ENCODE results near the gene CLEC2D.
"Not testable (repeated sequence)": the region's sequence is repeated elsewhere in the genome, so short reads cannot be mapped to it uniquely, and the experiment has no call there.

Gene CLEC2D

DNA sequence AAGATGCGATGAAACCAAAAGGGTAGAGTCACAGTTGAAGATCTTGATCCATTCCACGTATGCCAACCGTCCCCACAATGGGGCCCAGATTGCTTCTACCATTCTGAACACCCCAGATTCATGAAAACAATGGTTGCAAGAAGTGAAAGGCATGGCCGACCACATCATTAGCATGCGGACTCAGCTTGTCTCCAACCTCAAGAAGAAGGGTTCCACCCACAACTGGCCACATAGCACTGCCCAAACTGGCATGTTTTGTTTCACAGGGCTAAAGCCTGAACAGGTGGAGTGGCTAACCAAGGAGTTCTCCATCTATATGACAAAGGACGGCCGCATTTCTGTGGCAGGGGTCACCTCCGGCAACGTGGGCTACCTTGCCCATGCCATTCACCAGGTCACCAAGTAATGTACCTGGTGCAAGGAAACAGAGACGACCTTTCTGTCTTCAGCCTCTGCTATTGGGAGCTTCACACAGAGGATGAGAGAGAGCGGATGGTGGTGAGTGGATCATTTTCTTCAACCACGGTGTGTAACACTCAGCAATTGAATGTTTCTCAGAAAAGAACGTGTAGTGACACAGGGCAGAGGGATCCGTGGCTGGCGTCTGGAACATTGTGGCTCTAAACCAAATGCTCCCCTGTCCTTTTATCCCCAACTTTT, 26.8 kb upstream of the CLEC2D start:
- Histone ChIP-seq H3K27ac (ENCODE audit: low read depth, low read length) (no peak overlapping the region), H3K9me3 (ENCODE audit: control insufficient read depth, insufficient read depth, low read depth, low read length) (peaks cover 10% of the 10 kb centered on the region), H3K4me1 (ENCODE audit: control insufficient read depth, insufficient read depth, low read length) (peaks cover 9% of the 10 kb centered on the region), H3K9ac (ENCODE audit: low read length) (no peak overlapping the region), H3K4me3 (ENCODE audit: low read depth, low read length) (no peak overlapping the region), H3K27me3 (ENCODE audit: control insufficient read depth, insufficient read depth, low read length) (no peaks in the 10 kb centered on the region), H3K36me3 (ENCODE audit: control insufficient read depth, insufficient read depth, low read length) (no peaks in the 10 kb centered on the region)

GRCh38 chr12:9643266-9643660, 26.2 kb upstream of the CLEC2D start:
- H3K36me3 ChIP-seq (ENCODE audit: control insufficient read depth, insufficient read depth, low read length) = no peaks in the 10 kb centered on the region
- peaks cover 9% of the 10 kb centered on the region for H3K4me1 ChIP-seq (ENCODE audit: control insufficient read depth, insufficient read depth, low read length)
- no peak overlapping the region for H3K27ac ChIP-seq (ENCODE audit: low read depth, low read length)
- H3K27me3 ChIP-seq (ENCODE audit: control insufficient read depth, insufficient read depth, low read length) = no peaks in the 10 kb centered on the region
- H3K9me3 ChIP-seq (ENCODE audit: control insufficient read depth, insufficient read depth, low read depth, low read length) = peaks cover 8% of the 10 kb centered on the region
- no peak overlapping the region for H3K9ac ChIP-seq (ENCODE audit: low read length)
- no peak overlapping the region for H3K4me3 ChIP-seq (ENCODE audit: low read depth, low read length)

- H3K4me3 ChIP-seq (ENCODE audit: low read depth, low read length); H3K27ac ChIP-seq (ENCODE audit: low read depth, low read length); H3K9me3 ChIP-seq (ENCODE audit: control insufficient read depth, insufficient read depth, low read depth, low read length); H3K36me3 ChIP-seq (ENCODE audit: control insufficient read depth, insufficient read depth, low read length); H3K27me3 ChIP-seq (ENCODE audit: control insufficient read depth, insufficient read depth, low read length); H3K9ac ChIP-seq (ENCODE audit: low read length): not testable (repeated sequence)
- H3K4me1 ChIP-seq (ENCODE audit: control insufficient read depth, insufficient read depth, low read length) = peaks cover 17% of the 10 kb centered on the region
These were observed 24.4 kb upstream of the CLEC2D start for GRCh38 chr12:9644985-9645551.

DNA sequence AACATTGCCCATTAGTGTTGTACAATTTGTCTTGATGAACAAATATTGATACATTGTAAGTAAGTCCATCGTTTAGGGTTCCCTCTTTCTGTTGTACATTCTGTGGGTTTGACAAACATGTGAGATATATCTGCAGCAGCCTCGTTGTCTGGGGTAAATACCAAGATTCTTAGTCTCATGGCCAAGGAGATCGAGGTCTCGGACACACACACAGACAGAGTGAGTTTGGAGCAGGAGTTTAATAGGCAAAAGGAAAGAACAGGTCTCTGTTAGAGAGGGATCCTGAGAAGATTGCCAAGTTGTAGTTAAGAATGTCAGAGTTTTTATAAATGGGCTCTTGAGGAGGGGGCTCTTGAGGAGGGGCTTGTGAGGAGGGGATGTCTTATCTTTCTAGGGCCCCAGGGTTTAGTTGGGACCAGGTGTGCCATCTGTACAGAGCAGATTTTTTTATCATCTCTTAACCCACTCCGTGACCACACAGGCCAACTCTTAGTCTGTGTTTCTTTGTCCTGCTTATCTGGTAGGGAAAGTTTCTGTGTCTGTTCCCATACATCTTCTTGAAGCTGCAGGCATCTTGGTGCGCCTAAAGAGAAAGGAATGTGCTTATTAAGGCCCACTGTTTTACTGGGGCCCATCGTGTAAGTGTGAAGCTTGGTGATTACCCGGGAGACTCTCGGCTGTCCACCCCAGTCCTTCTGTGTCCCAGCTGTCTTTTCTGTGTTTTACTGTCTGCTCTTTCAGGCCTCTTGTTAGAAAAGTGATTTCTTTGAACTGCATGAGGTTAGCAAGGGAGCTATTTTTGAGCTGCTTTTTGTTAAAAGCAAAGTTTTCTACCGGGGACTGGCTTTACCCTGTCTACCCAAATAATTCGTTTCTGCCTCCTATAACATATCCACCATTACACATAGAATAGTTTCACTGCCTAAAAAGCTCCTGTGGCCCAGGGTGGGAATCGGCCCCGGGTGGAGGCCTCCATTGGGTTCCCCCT, 22.4 kb upstream of the CLEC2D start:
- Histone ChIP-seq H3K36me3 (ENCODE audit: control insufficient read depth, insufficient read depth, low read length) (no peaks in the 10 kb centered on the region), H3K4me1 (ENCODE audit: control insufficient read depth, insufficient read depth, low read length) (peaks cover 32% of the 10 kb centered on the region), H3K9ac (ENCODE audit: low read length) (peak overlapping the region; percentile 86), H3K4me3 (ENCODE audit: low read depth, low read length) (peak overlapping the region; percentile 88), H3K27ac (ENCODE audit: low read depth, low read length) (peak overlapping the region; percentile 80), H3K27me3 (ENCODE audit: control insufficient read depth, insufficient read depth, low read length) (no peaks in the 10 kb centered on the region), H3K9me3 (ENCODE audit: control insufficient read depth, insufficient read depth, low read depth, low read length) (peaks cover 8% of the 10 kb centered on the region; the same call in 1 of the 2 replicates)

- H3K9ac ChIP-seq (ENCODE audit: low read length) = peak overlapping the region; percentile 86
- H3K36me3 ChIP-seq (ENCODE audit: control insufficient read depth, insufficient read depth, low read length) = no peaks in the 10 kb centered on the region
- peak overlapping the region; percentile 80 for H3K27ac ChIP-seq (ENCODE audit: low read depth, low read length)
- peak overlapping the region; percentile 88 for H3K4me3 ChIP-seq (ENCODE audit: low read depth, low read length)
- peaks cover 32% of the 10 kb centered on the region for H3K4me1 ChIP-seq (ENCODE audit: control insufficient read depth, insufficient read depth, low read length)
- peaks cover 5% of the 10 kb centered on the region; the same call in 1 of the 2 replicates for H3K9me3 ChIP-seq (ENCODE audit: control insufficient read depth, insufficient read depth, low read depth, low read length)
- no peaks in the 10 kb centered on the region for H3K27me3 ChIP-seq (ENCODE audit: control insufficient read depth, insufficient read depth, low read length)
These were observed 21.4 kb upstream of the CLEC2D start for GRCh38 chr12:9647825-9648700.

GRCh38 chr12:9648701-9649531, 20.6 kb upstream of the CLEC2D start:
- Histone ChIP-seq H3K9me3 (ENCODE audit: control insufficient read depth, insufficient read depth, low read depth, low read length) (peaks cover 5% of the 10 kb centered on the region; the same call in 1 of the 2 replicates), H3K27me3 (ENCODE audit: control insufficient read depth, insufficient read depth, low read length) (no peaks in the 10 kb centered on the region), H3K4me1 (ENCODE audit: control insufficient read depth, insufficient read depth, low read length) (peaks cover 32% of the 10 kb centered on the region), H3K36me3 (ENCODE audit: control insufficient read depth, insufficient read depth, low read length) (peaks cover 4% of the 10 kb centered on the region), H3K27ac (ENCODE audit: low read depth, low read length) (peak overlapping the region; percentile 80; the same call in 1 of the 2 replicates), H3K4me3 (ENCODE audit: low read depth, low read length) (peak overlapping the region; percentile 88), H3K9ac (ENCODE audit: low read length) (peak overlapping the region; percentile 86)

- Histone ChIP-seq H3K4me1 (ENCODE audit: control insufficient read depth, insufficient read depth, low read length) (peaks cover 32% of the 10 kb centered on the region), H3K9ac (ENCODE audit: low read length) (peak overlapping the region; percentile 86), H3K9me3 (ENCODE audit: control insufficient read depth, insufficient read depth, low read depth, low read length) (peaks cover 5% of the 10 kb centered on the region; the same call in 1 of the 2 replicates), H3K27ac (ENCODE audit: low read depth, low read length) (0 out of 2 replicates have a peak overlapping the region, but pooled peaks have one; percentile 80), H3K27me3 (ENCODE audit: control insufficient read depth, insufficient read depth, low read length) (no peaks in the 10 kb centered on the region), H3K4me3 (ENCODE audit: low read depth, low read length) (peak overlapping the region; percentile 88), H3K36me3 (ENCODE audit: control insufficient read depth, insufficient read depth, low read length) (peaks cover 9% of the 10 kb centered on the region)
These were observed 20.0 kb upstream of the CLEC2D start for GRCh38 chr12:9649532-9649940.

- H3K9ac ChIP-seq (ENCODE audit: low read length) = no peak overlapping the region
- peak overlapping the region; percentile 88 for H3K4me3 ChIP-seq (ENCODE audit: low read depth, low read length)
- H3K4me1 ChIP-seq (ENCODE audit: control insufficient read depth, insufficient read depth, low read length) = peaks cover 32% of the 10 kb centered on the region
- H3K27me3 ChIP-seq (ENCODE audit: control insufficient read depth, insufficient read depth, low read length) = no peaks in the 10 kb centered on the region
- H3K27ac ChIP-seq (ENCODE audit: low read depth, low read length) = no peak overlapping the region
- no peaks in the 10 kb centered on the region for H3K9me3 ChIP-seq (ENCODE audit: control insufficient read depth, insufficient read depth, low read depth, low read length)
- H3K36me3 ChIP-seq (ENCODE audit: control insufficient read depth, insufficient read depth, low read length) = peaks cover 13% of the 10 kb centered on the region
These were observed 19.3 kb upstream of the CLEC2D start for GRCh38 chr12:9650151-9650576.

DNA sequence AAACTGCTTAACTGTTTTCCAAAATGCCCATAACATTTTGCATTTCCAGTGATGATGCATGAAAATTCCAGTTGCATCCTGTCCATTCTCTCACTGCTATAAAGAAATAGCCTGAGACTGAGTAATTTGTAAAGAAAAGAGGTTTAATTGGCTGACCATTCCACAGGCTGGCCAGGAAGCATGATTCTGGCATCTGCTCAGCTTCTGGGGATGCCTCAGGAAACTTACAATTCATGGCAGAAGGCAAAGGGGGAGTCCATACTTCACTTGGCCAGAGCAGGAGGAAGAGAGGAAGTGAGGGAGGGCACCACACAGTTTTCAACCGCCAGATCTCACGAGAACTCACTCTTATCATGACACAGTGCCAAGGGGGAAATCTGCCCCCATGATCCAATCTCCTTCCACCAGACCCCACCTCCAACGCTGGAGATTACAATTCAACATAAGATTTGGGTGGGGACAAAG, 18.2 kb upstream of the CLEC2D start:
- no peak overlapping the region for H3K9ac ChIP-seq (ENCODE audit: low read length)

More for the DNA sequence above, 18.2 kb upstream of the CLEC2D start:
- peaks cover 32% of the 10 kb centered on the region for H3K4me1 ChIP-seq (ENCODE audit: control insufficient read depth, insufficient read depth, low read length)
- H3K9me3 ChIP-seq (ENCODE audit: control insufficient read depth, insufficient read depth, low read depth, low read length) = no peaks in the 10 kb centered on the region
- no peaks in the 10 kb centered on the region for H3K27me3 ChIP-seq (ENCODE audit: control insufficient read depth, insufficient read depth, low read length)
- H3K27ac ChIP-seq (ENCODE audit: low read depth, low read length) = peak overlapping the region; percentile 40
- no peak overlapping the region for H3K4me3 ChIP-seq (ENCODE audit: low read depth, low read length)
- peaks cover 25% of the 10 kb centered on the region for H3K36me3 ChIP-seq (ENCODE audit: control insufficient read depth, insufficient read depth, low read length)

Data from HUES6 (cell line).